Endothelial cell (in vitro differentiated cells): ENCODE results near the gene PROM1. TPM values are rescaled to one million over a fixed set of nuclear protein-coding genes. Genes with fewer than 3 reads are reported as not detected.
A peak's percentile ranks its signal among the peaks of the same experiment; 100 is the strongest.

Experiments used
- DNase-seq: peaks from one replicate; pipeline ENCODE4 v3.0.0; 2021; ENCODE audit warnings: low spot score
- H3K27ac Mint-ChIP-seq: one replicate; pipeline ENCODE4 v1.8.0; 2021; ENCODE audit warnings: mixed read lengths, inconsistent platforms; ENCODE audit not compliant: unreplicated experiment
- H3K27me3 Mint-ChIP-seq: one replicate; pipeline ENCODE4 v1.8.0; 2021; ENCODE audit warnings: mild to moderate bottlenecking, moderate library complexity, mixed read lengths, inconsistent platforms; ENCODE audit not compliant: unreplicated experiment
- H3K36me3 Mint-ChIP-seq: one replicate; pipeline ENCODE4 v1.8.0; 2021; ENCODE audit warnings: mild to moderate bottlenecking, low read depth, mixed read lengths, inconsistent platforms; ENCODE audit not compliant: unreplicated experiment
- H3K4me1 Mint-ChIP-seq: one replicate; pipeline ENCODE4 v1.8.0; 2021; ENCODE audit warnings: mild to moderate bottlenecking, mixed read lengths, inconsistent platforms; ENCODE audit not compliant: unreplicated experiment
- H3K4me3 Mint-ChIP-seq: one replicate; pipeline ENCODE4 v1.8.0; 2021; ENCODE audit warnings: mild to moderate bottlenecking, mixed read lengths, inconsistent platforms; ENCODE audit not compliant: unreplicated experiment
- H3K9me3 Mint-ChIP-seq: one replicate; pipeline ENCODE4 v1.8.0; 2021; ENCODE audit warnings: mixed read lengths, inconsistent platforms; ENCODE audit not compliant: unreplicated experiment
- CTCF ChIP-seq: fragments of 200-600 bp; sonication (generic); IDR thresholded peaks from one replicate; pipeline ENCODE4 v1.5.0; 2021; ENCODE audit warnings: antibody characterized with exemption; ENCODE audit not compliant: unreplicated experiment
- total RNA-seq: library from RNA; stranded (reverse); fragmentation: NEBNext Ultra II Directional; extraction: Animal tissue kit (Norgen Biotek cat#: 25700); gene quantifications from one replicate; pipeline ENCODE4 v1.2.1, GENCODE V29; 2021; ENCODE audit not compliant: unreplicated experiment

Gene PROM1
- total RNA-seq, 1 donor from 2014 or later: 12.2 TPM

- no peaks in the 10 kb centered on the region for H3K9me3 Mint-ChIP-seq
- peaks cover 2% of the 10 kb centered on the region for H3K27me3 Mint-ChIP-seq
- DNase-seq: no peak
- H3K36me3 Mint-ChIP-seq: peaks cover 5% of the 10 kb centered on the region
- H3K4me3 Mint-ChIP-seq: no peak overlapping the region
- H3K4me1 Mint-ChIP-seq: peaks cover 5% of the 10 kb centered on the region
- TF ChIP-seq CTCF: no peak
- no peak overlapping the region for H3K27ac Mint-ChIP-seq
These were observed 112.6 kb downstream of the PROM1 start for GRCh38 chr4:15971068-15971801.

- no peak for DNase-seq
- H3K27me3 Mint-ChIP-seq: peaks cover 2% of the 10 kb centered on the region
- peaks cover under 1% of the 10 kb centered on the region for H3K4me1 Mint-ChIP-seq
- TF ChIP-seq CTCF: no peak
- H3K27ac Mint-ChIP-seq: no peak overlapping the region
- H3K36me3 Mint-ChIP-seq: peaks cover 5% of the 10 kb centered on the region
- no peak overlapping the region for H3K4me3 Mint-ChIP-seq
- no peaks in the 10 kb centered on the region for H3K9me3 Mint-ChIP-seq
These were observed 115.1 kb downstream of the PROM1 start for GRCh38 chr4:15968551-15969300.

GRCh38 chr4:15965325-15965724 lies 118.5 kb downstream of the PROM1 start:
- no peak for TF ChIP-seq CTCF
- no peaks in the 10 kb centered on the region for H3K9me3 Mint-ChIP-seq

GRCh38 chr4:15964159-15964558 lies 119.7 kb downstream of the PROM1 start:
- TF ChIP-seq CTCF: no peak
- peak; percentile 17 for DNase-seq
- no peak overlapping the region for H3K27ac Mint-ChIP-seq
- peaks cover 5% of the 10 kb centered on the region for H3K36me3 Mint-ChIP-seq
- H3K9me3 Mint-ChIP-seq: no peaks in the 10 kb centered on the region
- peaks cover 2% of the 10 kb centered on the region for H3K27me3 Mint-ChIP-seq
- H3K4me3 Mint-ChIP-seq: no peak overlapping the region
- no peaks in the 10 kb centered on the region for H3K4me1 Mint-ChIP-seq

More at GRCh38 chr4:15965325-15965724, 118.5 kb downstream of the PROM1 start:
- no peak for DNase-seq
- no peak overlapping the region for H3K27ac Mint-ChIP-seq
- H3K4me1 Mint-ChIP-seq: no peaks in the 10 kb centered on the region
- peaks cover 2% of the 10 kb centered on the region for H3K27me3 Mint-ChIP-seq
- H3K4me3 Mint-ChIP-seq: no peak overlapping the region
- H3K36me3 Mint-ChIP-seq: peaks cover 5% of the 10 kb centered on the region

GRCh38 chr4:15963576-15963975 lies 120.2 kb downstream of the PROM1 start:
- H3K27me3 Mint-ChIP-seq: peaks cover 3% of the 10 kb centered on the region
- no peaks in the 10 kb centered on the region for H3K9me3 Mint-ChIP-seq
- no peak overlapping the region for H3K4me3 Mint-ChIP-seq

More at GRCh38 chr4:15963576-15963975, 120.2 kb downstream of the PROM1 start:
- Mint-ChIP-seq H3K36me3 (peaks cover 5% of the 10 kb centered on the region), H3K27ac (no peak overlapping the region), H3K4me1 (no peaks in the 10 kb centered on the region)
- TF ChIP-seq CTCF: no peak
- no peak for DNase-seq
